GM12878 (cell line): ENCODE results near the gene STX1B. TPM values are rescaled to one million over a fixed set of nuclear protein-coding genes. Genes with fewer than 3 reads are reported as not detected.

Experiments
- ATAC-seq: fragments of 200-7000 bp; cut with Tn5 transposase; 3 replicates; pipeline ENCODE4 v1.9.1; 2020; ENCODE audit warnings: mild to moderate bottlenecking, moderate library complexity
- BruUV-seq: library from RNA; stranded (reverse); fragments of 400-500 nt; replicated peaks from 2 replicates; lab custom pipeline; 2021; lab: Mats Ljungman, UMichigan
- CTCF ChIA-PET: fragments of 300-600 bp; sonication (Branson Sonifier 250); formaldehyde crosslinking; extraction: SDS; loops from one replicate; lab custom pipeline; 2021; ENCODE audit warnings: inconsistent platforms; lab: Yijun Ruan, JAX
- POLR2A ChIA-PET: fragments of 350-600 bp; formaldehyde crosslinking; extraction: SDS; loops from one replicate; lab custom pipeline; 2021; ENCODE audit warnings: inconsistent platforms; lab: Charles Lee
- RAD21 ChIA-PET: fragments of 300-600 bp; sonication (Branson Sonifier 250); formaldehyde crosslinking; loops from one replicate; lab custom pipeline; 2023; ENCODE audit warnings: antibody characterized with exemption; ENCODE audit not compliant: unreplicated experiment; lab: Charles Lee
- SMC1A ChIA-PET: fragments of 300-600 bp; sonication (Branson Sonifier 250); formaldehyde crosslinking; loops from one replicate; lab custom pipeline; 2023; ENCODE audit not compliant: unreplicated experiment, uncharacterized antibody; lab: Charles Lee
- DNase-seq: peaks from one replicate; pipeline ENCODE4 v3.0.0-alpha.2; 2011; ENCODE audit warnings: low read depth, low spot score
- FAIRE-seq: peaks from 3 replicates; lab custom pipeline; 2011; peaks lifted over from hg19 to GRCh38; lab: Jason Lieb, UNC
- H2AFZ ChIP-seq: 2 replicates; pipeline ENCODE4 v1.6.0; 2011; ENCODE audit warnings: low read depth, low read length, control low read depth; ENCODE audit not compliant: control insufficient read depth
- H3K27ac ChIP-seq: 2 replicates; pipeline ENCODE4 v1.5.1; 2011; ENCODE audit warnings: control low read depth; ENCODE audit not compliant: control insufficient read depth, insufficient read depth
- H3K27me3 ChIP-seq, 2 experiments: replicated peaks in 1 of 2; 2 replicates each; pipeline versions ENCODE4 v1.6.0 to v1.6.1; 2011; ENCODE audit warnings: low read length in 1 of 2; ENCODE audit not compliant: control insufficient read depth in 2 of 2, insufficient read depth in 2 of 2
- H3K36me3 ChIP-seq, 2 experiments: 2 replicates each; pipeline ENCODE4 v1.5.1; 2011; ENCODE audit warnings: low read length in 1 of 2; ENCODE audit not compliant: control insufficient read depth in 2 of 2, insufficient read depth in 2 of 2
- H3K4me1 ChIP-seq: 2 replicates; pipeline ENCODE4 v1.6.1; 2011; ENCODE audit warnings: mild to moderate bottlenecking, low read length, moderate library complexity, mixed read lengths; ENCODE audit not compliant: control insufficient read depth, insufficient read depth
- H3K4me2 ChIP-seq: 2 replicates; pipeline ENCODE4 v1.6.0; 2011; ENCODE audit warnings: control low read depth; ENCODE audit not compliant: control insufficient read depth, insufficient read depth
- H3K4me3 ChIP-seq: fragments of 200-600 bp; sonication (generic); 2 replicates; pipeline ENCODE4 v1.5.1; 2016
- H3K79me2 ChIP-seq: 2 replicates; pipeline ENCODE4 v1.6.0; 2011; ENCODE audit warnings: low read length; ENCODE audit not compliant: control insufficient read depth, insufficient read depth
- H3K9ac ChIP-seq: 2 replicates; pipeline ENCODE4 v1.8.0; 2011; ENCODE audit warnings: low read length, control low read depth, mixed read lengths; ENCODE audit not compliant: control insufficient read depth, insufficient read depth
- H3K9me3 ChIP-seq: replicated peaks from 3 replicates; pipeline ENCODE4 v1.5.1; 2011; ENCODE audit warnings: mild to moderate bottlenecking, low read length; ENCODE audit not compliant: control insufficient read depth, insufficient read depth
- H4K20me1 ChIP-seq: 2 replicates; pipeline ENCODE4 v1.6.0; 2011; ENCODE audit not compliant: control insufficient read depth, insufficient read depth
- TAF1 ChIP-seq: IDR thresholded peaks from 2 replicates; pipeline ENCODE4 v1.6.1; 2011; ENCODE audit warnings: mild to moderate bottlenecking, low read depth, low read length, borderline replicate concordance
- WGBS: methylation state at CpG from one replicate; pipeline ENCODE4 v1.1.6; 2016; ENCODE audit warnings: low lambda C conversion rate; ENCODE audit not compliant: insufficient replicate concordance, insufficient coverage; ENCODE audit errors: missing lambda C conversion rate; 5-methylcytosine and 5-hydroxymethylcytosine counted together
- in situ Hi-C: fragments of 300-500 bp; cut with MboI; formaldehyde crosslinking; loops from 9 replicates; pipeline ENCODE4 v1.14.3; 2018; ENCODE audit warnings: mixed read lengths
- intact Hi-C: fragments of 100-400 bp; cut with micrococcal nuclease; formaldehyde crosslinking; loops from one replicate; pipeline ENCODE4 v1.14.2; 2022; ENCODE audit not compliant: unreplicated experiment
- polyA plus RNA-seq, 11 experiments: library from polyadenylated mRNA; depleted of rRNA in 4 of 11; unstranded in 6 of 11; stranded (reverse) in 5 of 11; fragments of >200 nt; fragmentation: Nextera tagmentation in 4 of 11; fragmentation: Illumina TruSeq in 1 of 11; extraction: Ambion mirVana in 4 of 11; extraction: Trizol in 1 of 11; gene quantifications; 1 replicate in 1 of 11; 2 replicates in 10 of 11; pipeline versions ENCODE4 v1.2.1 to v1.2.3, GENCODE V29; 2011 to 2016; ENCODE audit warnings: inconsistent platforms in 2 of 11, missing spikeins in 2 of 11, low read depth in 1 of 11
- total RNA-seq, 4 experiments: library from RNA; depleted of rRNA in 3 of 4; stranded (reverse); fragments of >200 nt in 3 of 4; fragmentation: Illumina TruSeq in 1 of 4; extraction: Trizol in 1 of 4; gene quantifications; 2 replicates each; pipeline versions ENCODE4 v1.2.1 to v1.2.3, GENCODE V29; 2013 to 2021

STX1B gene
- total and polyA plus RNA-seq, 10 of the 15 experiments (the other 5 are each of a cell fraction or from before 2014, with no cell fraction given) = 0.22 to 2.5 (median 1.1) TPM

DNA sequence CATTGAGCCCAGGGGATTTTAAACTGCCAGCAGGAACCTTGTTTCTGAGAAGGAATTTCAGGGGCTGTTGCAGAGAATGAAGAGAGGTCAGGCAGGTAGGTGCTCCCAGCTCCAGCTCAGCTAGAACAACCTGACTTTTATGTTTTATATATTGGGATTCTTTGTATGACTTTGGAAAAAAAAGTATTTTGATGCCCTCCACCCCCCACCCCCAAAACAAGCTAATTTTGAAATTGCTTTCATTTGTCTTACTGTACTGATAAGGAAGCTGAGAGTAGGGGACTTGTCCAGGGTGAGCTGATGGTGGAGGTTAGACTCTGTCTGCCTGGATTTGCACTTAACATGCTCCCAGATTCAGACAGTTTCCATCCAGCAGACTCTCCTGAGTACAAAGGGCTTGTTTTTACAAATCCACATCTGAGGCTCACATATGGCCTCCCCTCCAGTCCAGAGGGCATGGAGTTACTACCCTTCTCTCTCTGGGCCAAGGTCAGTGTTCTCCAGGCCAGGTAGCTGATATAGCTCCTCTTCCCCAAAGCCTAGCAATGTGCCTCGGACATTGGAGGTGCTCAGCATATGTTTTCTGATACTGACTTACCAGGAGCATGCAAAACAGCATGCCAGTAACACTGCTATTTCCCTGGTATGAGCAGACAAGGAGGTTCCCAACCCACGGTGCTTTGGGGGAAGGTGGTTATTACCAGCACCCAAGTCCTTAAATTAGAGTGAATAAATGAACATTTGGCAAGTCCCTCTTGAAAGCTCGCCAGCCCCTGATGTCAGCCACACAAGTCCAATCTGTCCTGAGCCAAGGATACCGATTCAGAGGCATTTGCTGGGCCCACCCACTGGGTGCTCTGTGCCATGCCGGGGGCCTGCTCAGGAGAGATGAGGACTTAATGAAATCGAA is 11.3 kb downstream of the STX1B start:
- FAIRE-seq = no peak
- 34% methylated on average over 6 of the region's 6 CpGs for WGBS
- Histone ChIP-seq H2AFZ (no peak overlapping the region), H3K9me3 (no peaks in the 10 kb centered on the region), H3K27ac (no peak overlapping the region), H3K27me3 (no peaks in the 10 kb centered on the region; a peak in 1 of 4 replicates), H3K4me1 (peaks cover 11% of the 10 kb centered on the region), H3K4me3 (no peak overlapping the region), H3K36me3 (no peaks in the 10 kb centered on the region), H3K79me2 (no peaks in the 10 kb centered on the region; the same call in 1 of the 2 replicates), H3K9ac (no peak overlapping the region), H3K4me2 (no peak overlapping the region), H4K20me1 (no peaks in the 10 kb centered on the region)
- in situ Hi-C loops = loop anchor here (25.0 kb wide), 1 partner anchor 438 kb away; the partner anchor contains the start of genes COX6A2 and ZNF843
- no TSS peak for BruUV-seq
- DNase-seq = no peak
- ChIA-PET RAD21 (interaction anchor here (0.8 to 1.6 kb wide), 4 partner anchors 13 to 457 kb away, joined by 3 to 4 read pairs (median 3); no protein-coding TSS in a partner anchor), SMC1A (interaction anchor here (0.7 to 1.2 kb wide), 6 partner anchors 10 to 143 kb away, joined by 3 to 4 read pairs (median 3); partner anchors contain the start of gene HSD3B7), POLR2A (interaction anchor here (0.6 to 1.1 kb wide), 3 partner anchors 13 to 118 kb away, joined by 3 read pairs; partner anchors contain the start of genes KAT8 and VKORC1), CTCF (interaction anchor here (0.7 to 2.4 kb wide), 5 partner anchors 14 to 461 kb away, joined by 3 to 10 read pairs (median 4); partner anchors contain the start of gene HSD3B7)
- ATAC-seq = no peak
- intact Hi-C loops = loop anchor here (5.0 to 10.0 kb wide), 3 partner anchors 76 to 183 kb away; partner anchors contain the start of genes FUS, ZNF646 and ZNF668
- no peak for TF ChIP-seq TAF1
